Mucosa of descending colon (tissue), 3 donors: ENCODE results near the gene SLC2A2. TPM values are rescaled to one million over a fixed set of nuclear protein-coding genes. Genes with fewer than 3 reads are reported as not detected.
A peak's percentile ranks its signal among the peaks of the same experiment; 100 is the strongest.

ENCODE experiments used
- ATAC-seq: fragments of 200-7000 bp; cut with Tn5 transposase; one replicate; pipeline ENCODE4 v1.9.1; 2020; ENCODE audit warnings: mild to moderate bottlenecking, moderate library complexity
- DNase-seq, 3 donors: peaks; one replicate each; pipeline ENCODE4 v3.0.0-alpha.2; 2020
- H3K36me3 ChIP-seq: fragments of 200-600 bp; one replicate; pipeline ENCODE4 v1.8.0; 2021; ENCODE audit warnings: low read depth, mild to moderate bottlenecking
- H3K4me1 ChIP-seq: fragments of 200-600 bp; one replicate; pipeline ENCODE4 v1.8.0; 2021; ENCODE audit warnings: low read depth, mild to moderate bottlenecking
- H3K4me3 ChIP-seq: fragments of 200-600 bp; one replicate; pipeline ENCODE4 v1.8.0; 2021; ENCODE audit warnings: mild to moderate bottlenecking
- H3K9me3 ChIP-seq: fragments of 200-600 bp; one replicate; pipeline ENCODE4 v1.8.0; 2021; ENCODE audit warnings: mild to moderate bottlenecking
- intact Hi-C, 2 donors: fragments of 100-400 bp; cut with DNase I in 1 of 2; cut with micrococcal nuclease in 1 of 2; formaldehyde crosslinking; loops; one replicate each; pipeline versions ENCODE4 v1.11.0 to v1.11.1; 2022; cut with DNase I, micrococcal nuclease
- total RNA-seq, 3 donors: library from RNA; stranded (reverse); fragmentation: NEBNext Ultra II Directional in 2 of 3; extraction: Animal tissue kit (Norgen Biotek cat#: 25700) in 2 of 3; gene quantifications; one replicate each; pipeline versions ENCODE4 v1.2.1 to v1.2.4, GENCODE V29; 2021 to 2023
- TF ChIP-seq, protein P1 (sequence below): fragments of 200-600 bp; IDR thresholded peaks from one replicate; pipeline ENCODE4 v1.8.0; 2022; ENCODE audit warnings: antibody characterized with exemption, mild to moderate bottlenecking
- donor health status: DM: no; HTN: no; CAD: no; lungs with moderate emphysema.
- donor health status: DM: no; HTN: no; CAD: no.
- donor health status: DM: no; HTN: yes; CAD: no.

SLC2A2 gene
- total RNA-seq, 3 donors from 2014 or later: not detected

DNA sequence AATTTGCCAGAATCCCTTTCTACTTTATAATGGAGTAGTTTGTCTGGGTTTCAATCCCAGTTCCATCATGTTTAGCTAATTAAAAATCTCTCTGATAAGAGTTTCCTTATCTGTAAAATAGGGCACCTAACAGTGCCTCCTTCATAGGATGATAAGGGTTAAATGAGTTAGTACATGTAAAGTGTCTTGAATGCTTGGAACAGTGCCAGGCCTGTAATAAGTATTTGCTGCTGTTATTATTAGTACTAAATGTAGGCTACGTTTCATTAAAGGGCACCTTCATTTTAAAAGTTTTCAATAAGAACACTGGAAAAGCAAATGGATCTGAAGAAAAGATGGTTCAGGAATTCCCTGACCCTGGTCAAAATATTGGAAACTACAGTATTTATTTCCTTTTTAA lies 11.8 kb upstream of the SLC2A2 start:
- DNase-seq (no peak), ATAC-seq (no peak)
- Histone ChIP-seq H3K36me3 (no peaks in the 10 kb centered on the region), H3K9me3 (no peaks in the 10 kb centered on the region), H3K4me1 (no peaks in the 10 kb centered on the region), H3K4me3 (no peak overlapping the region)
- TF ChIP-seq, protein P1, sequence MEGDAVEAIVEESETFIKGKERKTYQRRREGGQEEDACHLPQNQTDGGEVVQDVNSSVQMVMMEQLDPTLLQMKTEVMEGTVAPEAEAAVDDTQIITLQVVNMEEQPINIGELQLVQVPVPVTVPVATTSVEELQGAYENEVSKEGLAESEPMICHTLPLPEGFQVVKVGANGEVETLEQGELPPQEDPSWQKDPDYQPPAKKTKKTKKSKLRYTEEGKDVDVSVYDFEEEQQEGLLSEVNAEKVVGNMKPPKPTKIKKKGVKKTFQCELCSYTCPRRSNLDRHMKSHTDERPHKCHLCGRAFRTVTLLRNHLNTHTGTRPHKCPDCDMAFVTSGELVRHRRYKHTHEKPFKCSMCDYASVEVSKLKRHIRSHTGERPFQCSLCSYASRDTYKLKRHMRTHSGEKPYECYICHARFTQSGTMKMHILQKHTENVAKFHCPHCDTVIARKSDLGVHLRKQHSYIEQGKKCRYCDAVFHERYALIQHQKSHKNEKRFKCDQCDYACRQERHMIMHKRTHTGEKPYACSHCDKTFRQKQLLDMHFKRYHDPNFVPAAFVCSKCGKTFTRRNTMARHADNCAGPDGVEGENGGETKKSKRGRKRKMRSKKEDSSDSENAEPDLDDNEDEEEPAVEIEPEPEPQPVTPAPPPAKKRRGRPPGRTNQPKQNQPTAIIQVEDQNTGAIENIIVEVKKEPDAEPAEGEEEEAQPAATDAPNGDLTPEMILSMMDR: no peak
- intact Hi-C loops: no loop called here

DNA sequence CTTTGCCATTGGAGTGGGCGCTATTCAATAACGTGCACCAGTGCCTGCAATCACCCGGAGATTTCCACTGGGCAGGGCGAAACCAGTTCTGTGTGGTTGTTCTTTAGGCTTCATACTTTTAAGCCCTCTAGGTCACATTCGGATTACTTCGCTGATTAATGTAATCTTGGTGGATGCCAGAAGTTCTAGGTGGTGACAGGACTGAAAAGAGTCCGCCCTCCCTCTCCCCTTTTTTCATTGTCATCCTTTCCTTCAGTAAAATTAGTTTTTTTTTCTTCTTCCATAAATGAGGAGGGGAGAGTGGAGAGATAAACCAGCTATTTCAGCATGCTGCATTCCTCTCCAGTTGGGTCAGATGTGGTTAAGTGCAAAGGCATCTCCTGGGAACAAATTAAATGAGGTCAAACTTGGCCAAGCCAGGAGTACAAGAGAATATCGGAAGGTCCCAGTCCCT lies 2.3 kb upstream of the SLC2A2 start:
- intact Hi-C loops: no loop called here
- DNase-seq: no peak
- Histone ChIP-seq H3K4me1 (no peaks in the 10 kb centered on the region), H3K9me3 (no peaks in the 10 kb centered on the region), H3K4me3 (no peak overlapping the region), H3K36me3 (no peaks in the 10 kb centered on the region)
- peak; percentile 22 for ATAC-seq
- TF ChIP-seq, protein P1: no peak

DNA sequence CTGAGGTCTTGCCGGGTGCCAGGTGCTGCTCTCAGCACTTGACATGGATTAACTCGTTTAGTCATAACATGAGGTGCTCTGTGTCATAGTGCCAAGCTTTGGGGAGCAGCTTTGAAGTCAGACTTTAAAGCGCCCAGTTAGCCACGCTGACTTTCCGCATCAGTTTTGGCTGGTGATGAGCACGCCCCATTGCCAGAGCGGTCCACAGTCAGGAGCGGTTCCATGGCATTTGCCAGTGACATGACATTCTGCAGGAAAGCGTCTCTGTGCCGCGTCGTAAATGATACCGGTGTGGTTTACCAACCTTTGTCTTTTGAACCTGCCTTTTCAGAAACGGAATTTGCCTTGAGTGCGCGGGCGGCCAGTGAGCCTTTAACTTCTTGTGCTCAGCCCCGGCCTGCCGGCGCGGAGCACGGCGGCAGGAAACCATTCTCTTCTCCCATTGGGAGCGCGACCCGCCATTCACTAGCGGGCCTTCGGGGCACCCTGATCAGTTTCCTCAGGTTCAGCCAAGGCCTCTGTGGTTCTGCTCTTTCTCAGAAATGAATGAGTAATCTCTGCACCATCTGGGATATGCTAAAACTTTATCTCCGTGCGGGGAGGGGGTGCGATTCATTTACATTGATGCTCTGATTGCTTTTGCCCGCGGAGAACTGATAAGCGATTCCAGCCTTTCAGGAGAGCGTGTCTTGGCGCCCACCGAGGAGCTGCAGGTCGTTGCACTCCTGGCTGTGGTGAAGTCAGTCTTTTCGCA lies 1.7 kb upstream of the SLC2A2 start:
- peak; percentile 20 to 62 (median 53) for DNase-seq
- peak; percentile 79 for ATAC-seq
- Histone ChIP-seq H3K4me3 (no peak overlapping the region), H3K9me3 (no peaks in the 10 kb centered on the region), H3K36me3 (no peaks in the 10 kb centered on the region), H3K4me1 (no peaks in the 10 kb centered on the region)
- intact Hi-C loops: no loop called here
- TF ChIP-seq, protein P1: no peak

DNA sequence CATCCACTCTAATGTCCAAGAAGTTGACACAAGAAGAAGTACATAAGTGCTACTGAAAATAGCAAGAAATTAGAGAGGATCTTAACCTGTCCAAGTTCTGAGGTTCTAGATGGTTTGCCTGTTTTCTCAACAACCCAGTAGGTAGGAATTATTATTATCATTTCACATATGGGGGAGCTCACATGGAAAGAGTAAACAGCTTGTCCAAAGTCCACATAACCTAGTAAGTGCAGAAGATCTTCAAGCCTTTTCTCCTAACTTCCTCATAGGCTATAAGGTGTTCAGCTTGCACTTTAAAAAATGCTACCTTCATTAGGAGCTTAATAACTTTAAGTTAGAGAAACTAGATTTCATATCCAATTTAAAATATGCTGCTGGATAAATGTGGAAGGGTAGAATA lies 3.0 kb downstream of the SLC2A2 start:
- DNase-seq: no peak
- H3K4me1 ChIP-seq: no peaks in the 10 kb centered on the region
- intact Hi-C loops: no loop called here
- TF ChIP-seq, protein P1: no peak
- H3K9me3 ChIP-seq: no peaks in the 10 kb centered on the region
- no peaks in the 10 kb centered on the region for H3K36me3 ChIP-seq
- no peak overlapping the region for H3K4me3 ChIP-seq
- ATAC-seq: no peak

DNA sequence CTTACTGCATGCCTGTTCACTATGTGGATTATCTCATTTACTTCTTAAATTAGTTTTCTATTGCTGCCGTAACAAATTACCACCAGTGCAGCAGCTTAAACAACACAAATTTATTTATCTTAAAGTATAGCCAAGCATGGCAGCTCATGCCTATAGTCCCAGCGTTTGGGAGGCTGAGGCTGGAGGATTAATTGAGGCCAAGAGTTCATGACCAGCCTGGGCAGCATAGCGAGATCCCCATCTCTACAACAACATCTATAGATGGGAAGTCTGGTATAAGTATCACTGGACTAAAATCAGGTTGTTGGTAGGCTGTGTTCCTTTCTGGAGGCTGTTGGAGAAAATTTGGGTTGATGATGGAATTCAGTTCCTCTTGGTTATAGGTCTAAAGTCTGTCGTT lies 5.1 kb downstream of the SLC2A2 start:
- intact Hi-C loops: no loop called here
- TF ChIP-seq, protein P1: no peak
- H3K4me1 ChIP-seq: no peaks in the 10 kb centered on the region
- DNase-seq: no peak
- ATAC-seq: no peak
- H3K36me3 ChIP-seq: no peaks in the 10 kb centered on the region
- no peak overlapping the region for H3K4me3 ChIP-seq
- no peaks in the 10 kb centered on the region for H3K9me3 ChIP-seq
